ENCODE data around the gene PHLPP2. TPM values are rescaled to one million over a fixed set of nuclear protein-coding genes. Genes with fewer than 3 reads are reported as not detected.

The PHLPP2 gene
- total and polyA plus RNA-seq, 2 donors (not counting 1 experiment from before 2014, with no cell fraction given) = 9.7 to 13.2 TPM

GRCh38 chr16:71703333-71703732 lies 21.2 kb downstream of the PHLPP2 start:
- Histone ChIP-seq H2AFZ (ENCODE audit: low read length) (no peak overlapping the region), H3K27me3 (ENCODE audit: control insufficient read depth, insufficient read depth, low read length) (no peaks in the 10 kb centered on the region), H3K4me2 (ENCODE audit: extremely low read depth, insufficient read depth, low read length) (no peak overlapping the region), H3K79me2 (ENCODE audit: control insufficient read depth, insufficient read depth, low read length) (peaks cover 2% of the 10 kb centered on the region), H3K36me3 (ENCODE audit: control insufficient read depth, insufficient read depth, low read length) (peaks cover 3% of the 10 kb centered on the region), H3K27ac (ENCODE audit: insufficient read depth, low read length) (no peak overlapping the region), H3K4me1 (ENCODE audit: control insufficient read depth, extremely low read depth, insufficient read depth, low read length) (peaks cover 4% of the 10 kb centered on the region), H3K9me3 (ENCODE audit: control insufficient read depth, insufficient read depth, low read depth, low read length) (no peaks in the 10 kb centered on the region), H3K4me3 (replicated peaks in 1 of 4; ENCODE audit: control extremely low read depth in 1 of 4, insufficient read depth in 1 of 4, low read depth in 3 of 4, low read length in 4 of 4) (no peak overlapping the region), H3K9ac (ENCODE audit: insufficient read depth, low read length) (no peak overlapping the region), H4K20me1 (ENCODE audit: control insufficient read depth, extremely low read depth, insufficient read depth, low read length) (no peaks in the 10 kb centered on the region)
- TF ChIP-seq CTCF (conservative IDR thresholded peaks at IDR 0.05 in 1 of 2, IDR thresholded peaks at IDR 0.05 in 1 of 2; ENCODE audit: low read depth in 1 of 2, low read length in 2 of 2) (no peak), EZH2 (IDR thresholded peaks at IDR 0.05; ENCODE audit: low read length, missing control alignments) (no peak)
- DNase-seq (ENCODE audit: low read depth in 2 of 2) = no peak

GRCh38 chr16:71700831-71701230 lies 23.7 kb downstream of the PHLPP2 start:
- no peak for DNase-seq (ENCODE audit: low read depth in 2 of 2)
- H3K27me3 ChIP-seq (ENCODE audit: control insufficient read depth, insufficient read depth, low read length) = no peaks in the 10 kb centered on the region
- no peak overlapping the region for H3K4me2 ChIP-seq (ENCODE audit: extremely low read depth, insufficient read depth, low read length)
- peaks cover 2% of the 10 kb centered on the region for H3K79me2 ChIP-seq (ENCODE audit: control insufficient read depth, insufficient read depth, low read length)
- H3K36me3 ChIP-seq (ENCODE audit: control insufficient read depth, insufficient read depth, low read length) = peaks cover 3% of the 10 kb centered on the region
- no peak overlapping the region for H3K27ac ChIP-seq (ENCODE audit: insufficient read depth, low read length)
- no peaks in the 10 kb centered on the region for H4K20me1 ChIP-seq (ENCODE audit: control insufficient read depth, extremely low read depth, insufficient read depth, low read length)
- no peaks in the 10 kb centered on the region for H3K9me3 ChIP-seq (ENCODE audit: control insufficient read depth, insufficient read depth, low read depth, low read length)
- TF ChIP-seq EZH2 (IDR thresholded peaks at IDR 0.05; ENCODE audit: low read length, missing control alignments) (no peak), CTCF (conservative IDR thresholded peaks at IDR 0.05 in 1 of 2, IDR thresholded peaks at IDR 0.05 in 1 of 2; ENCODE audit: low read depth in 1 of 2, low read length in 2 of 2) (no peak)
- H2AFZ ChIP-seq (ENCODE audit: low read length) = no peak overlapping the region
- no peak overlapping the region for H3K4me3 ChIP-seq (replicated peaks in 1 of 4; ENCODE audit: control extremely low read depth in 1 of 4, insufficient read depth in 1 of 4, low read depth in 3 of 4, low read length in 4 of 4)
- H3K9ac ChIP-seq (ENCODE audit: insufficient read depth, low read length) = no peak overlapping the region
- no peaks in the 10 kb centered on the region for H3K4me1 ChIP-seq (ENCODE audit: control insufficient read depth, extremely low read depth, insufficient read depth, low read length)

- H3K27ac ChIP-seq (ENCODE audit: insufficient read depth, low read length) = no peak overlapping the region
- H3K4me1 ChIP-seq (ENCODE audit: control insufficient read depth, extremely low read depth, insufficient read depth, low read length) = no peaks in the 10 kb centered on the region
- H4K20me1 ChIP-seq (ENCODE audit: control insufficient read depth, extremely low read depth, insufficient read depth, low read length) = no peaks in the 10 kb centered on the region
- H3K36me3 ChIP-seq (ENCODE audit: control insufficient read depth, insufficient read depth, low read length) = peaks cover 3% of the 10 kb centered on the region
- no peaks in the 10 kb centered on the region for H3K27me3 ChIP-seq (ENCODE audit: control insufficient read depth, insufficient read depth, low read length)
- TF ChIP-seq EZH2 (IDR thresholded peaks at IDR 0.05; ENCODE audit: low read length, missing control alignments) (no peak), CTCF (conservative IDR thresholded peaks at IDR 0.05 in 1 of 2, IDR thresholded peaks at IDR 0.05 in 1 of 2; ENCODE audit: low read depth in 1 of 2, low read length in 2 of 2) (no peak)
- no peak overlapping the region for H3K4me2 ChIP-seq (ENCODE audit: extremely low read depth, insufficient read depth, low read length)
- no peak overlapping the region for H3K4me3 ChIP-seq (replicated peaks in 1 of 4; ENCODE audit: control extremely low read depth in 1 of 4, insufficient read depth in 1 of 4, low read depth in 3 of 4, low read length in 4 of 4)
- H3K9me3 ChIP-seq (ENCODE audit: control insufficient read depth, insufficient read depth, low read depth, low read length) = no peaks in the 10 kb centered on the region
- DNase-seq (ENCODE audit: low read depth in 2 of 2) = no peak
- H3K79me2 ChIP-seq (ENCODE audit: control insufficient read depth, insufficient read depth, low read length) = no peaks in the 10 kb centered on the region
- H2AFZ ChIP-seq (ENCODE audit: low read length) = no peak overlapping the region
- no peak overlapping the region for H3K9ac ChIP-seq (ENCODE audit: insufficient read depth, low read length)
These were observed 26.0 kb downstream of the PHLPP2 start for GRCh38 chr16:71698491-71698890.
